GM13977 (cell line): ENCODE measurements around the gene MAPK1.
"Not testable (repeated sequence)": the region's sequence is repeated elsewhere in the genome, so short reads cannot be mapped to it uniquely, and the experiment has no call there.

Experiments
- DNase-seq: peaks from one replicate; pipeline ENCODE4 v3.0.0; 2012; ENCODE audit warnings: low spot score
- CTCF ChIP-seq: IDR thresholded peaks from 2 replicates; pipeline ENCODE4 v1.5.1; 2012; ENCODE audit warnings: mild to moderate bottlenecking, control low read depth; ENCODE audit not compliant: insufficient read depth; ENCODE audit errors: extremely low read depth, missing control alignments
- in situ Hi-C: fragments of 300-500 bp; cut with MboI; formaldehyde crosslinking; loops from one replicate; pipeline ENCODE4 v1.12.0; 2022; ENCODE audit warnings: low sequenced_read_pairs, low pct_unique_long_range_greater_than_20kb, mixed read lengths, inconsistent platforms; ENCODE audit not compliant: unreplicated experiment

MAPK1 gene

GRCh38 chr22:21823740-21824444 lies 43.6 kb downstream of the MAPK1 start:
- DNase-seq = no peak
- no peak for TF ChIP-seq CTCF
- in situ Hi-C loops = no loop called here

- no peak for TF ChIP-seq CTCF
- no peak for DNase-seq
- in situ Hi-C loops = no loop called here
Measured at GRCh38 chr22:21819183-21819770, 48.2 kb downstream of the MAPK1 start.

GRCh38 chr22:21818487-21819182 lies 48.8 kb downstream of the MAPK1 start:
- in situ Hi-C loops = no loop called here

GRCh38 chr22:21817497-21817853 lies 50.0 kb downstream of the MAPK1 start:
- in situ Hi-C loops, DNase-seq: not testable (repeated sequence)

More at GRCh38 chr22:21818487-21819182, 48.8 kb downstream of the MAPK1 start:
- DNase-seq = no peak
- TF ChIP-seq CTCF = no peak

- peak; percentile 70 for DNase-seq
- TF ChIP-seq CTCF = no peak
- in situ Hi-C loops = no loop called here
Measured at GRCh38 chr22:21816787-21817496, 50.5 kb downstream of the MAPK1 start.

GRCh38 chr22:21816472-21816786 lies 51.0 kb downstream of the MAPK1 start:
- in situ Hi-C loops = no loop called here
- no peak for DNase-seq
- TF ChIP-seq CTCF = no peak
